AG10803 (cell line): ENCODE results near the gene KRT17.

Experiments
- DNase-seq: peaks from one replicate; pipeline ENCODE4 v3.0.0; 2010; ENCODE audit warnings: low read depth
- H3K4me3 ChIP-seq: 2 replicates; pipeline ENCODE4 v1.5.1; 2011; ENCODE audit warnings: mild to moderate bottlenecking, low read length, control low read depth
- CTCF ChIP-seq: conservative IDR thresholded peaks from 2 replicates; pipeline ENCODE4 v1.5.1; 2011; ENCODE audit warnings: mild to moderate bottlenecking, low read length, control low read depth, inconsistent platforms

The KRT17 gene

GRCh38 chr17:41653421-41653820, 29.0 kb upstream of the KRT17 start:
- H3K4me3 ChIP-seq, result no peak overlapping the region

GRCh38 chr17:41652461-41652970, 28.1 kb upstream of the KRT17 start:
- DNase-seq, result no peak
- no peak for TF ChIP-seq CTCF

More at GRCh38 chr17:41653421-41653820, 29.0 kb upstream of the KRT17 start:
- no peak for TF ChIP-seq CTCF
- no peak for DNase-seq

GRCh38 chr17:41651625-41652460, 27.5 kb upstream of the KRT17 start:
- peak; percentile 26 for DNase-seq
- no peak overlapping the region for H3K4me3 ChIP-seq
- TF ChIP-seq CTCF, result no peak

More at GRCh38 chr17:41652461-41652970, 28.1 kb upstream of the KRT17 start:
- no peak overlapping the region for H3K4me3 ChIP-seq

- TF ChIP-seq CTCF, result no peak
- no peak overlapping the region for H3K4me3 ChIP-seq
- DNase-seq, result no peak
These were observed 26.6 kb upstream of the KRT17 start for GRCh38 chr17:41650794-41651624.

- TF ChIP-seq CTCF, result no peak
- DNase-seq, result no peak
- no peak overlapping the region for H3K4me3 ChIP-seq
These were observed 25.6 kb upstream of the KRT17 start for GRCh38 chr17:41649923-41650519.

GRCh38 chr17:41648411-41649195, 24.2 kb upstream of the KRT17 start:
- H3K4me3 ChIP-seq, result peak overlapping the region; percentile 54
- TF ChIP-seq CTCF, result peak; percentile 88
- peak; percentile 78 for DNase-seq
